ENCODE data around the gene ZNF343. TPM values are rescaled to one million over a fixed set of nuclear protein-coding genes. Genes with fewer than 3 reads are reported as not detected.
A peak's percentile ranks its signal among the peaks of the same experiment; 100 is the strongest.

The ZNF343 gene
- polyA plus RNA-seq, 1 donor from 2014 or later, result 14.3 TPM

DNA sequence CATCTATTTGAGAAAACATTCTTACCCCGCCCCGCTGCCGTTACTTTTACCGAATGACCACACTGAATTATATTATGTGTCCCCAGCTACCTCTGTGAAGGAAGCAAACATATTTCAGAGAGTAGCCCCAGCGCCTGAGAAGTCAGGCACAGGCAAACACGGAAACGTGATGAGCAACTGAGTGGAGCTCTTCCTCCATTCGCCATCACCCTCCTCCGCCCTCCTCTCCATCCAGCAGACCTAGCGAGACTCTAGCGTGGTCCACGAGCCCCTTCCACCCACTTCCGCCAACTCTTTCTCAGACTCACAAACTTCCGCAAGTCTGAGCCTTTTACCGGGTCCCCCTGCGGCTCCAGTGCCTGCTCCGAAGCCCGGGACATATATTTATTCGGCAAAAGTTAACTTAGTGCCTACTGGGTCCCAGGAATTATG is 38.7 kb downstream of the ZNF343 start:
- H3K27ac ChIP-seq (ENCODE audit: low read length), result peak overlapping the region; percentile 73
- peak overlapping the region; percentile 88 for H3K4me2 ChIP-seq (ENCODE audit: low read length)
- H3K79me2 ChIP-seq (replicated peaks; ENCODE audit: insufficient read depth, low read length), result peaks cover 32% of the 10 kb centered on the region
- no peaks in the 10 kb centered on the region for H3K27me3 ChIP-seq (ENCODE audit: insufficient read depth, low read depth, low read length)
- no peaks in the 10 kb centered on the region for H4K20me1 ChIP-seq (ENCODE audit: insufficient read depth)
- no peaks in the 10 kb centered on the region for H3K9me2 ChIP-seq (ENCODE audit: insufficient read depth, low read length)
- H3K9me3 ChIP-seq (ENCODE audit: low read length), result no peaks in the 10 kb centered on the region
- peak overlapping the region; percentile 86 for H3K4me3 ChIP-seq (ENCODE audit: low read length)
- H3F3A ChIP-seq (ENCODE audit: insufficient read depth, low read length, poor library complexity, severe bottlenecking), result no peaks in the 10 kb centered on the region
- H3K9ac ChIP-seq (ENCODE audit: low read length), result peak overlapping the region; percentile 75
- peaks cover 4% of the 10 kb centered on the region for H3K36me3 ChIP-seq (ENCODE audit: insufficient read depth, low read length)
- no peak for TF ChIP-seq TAF1 (IDR thresholded peaks at IDR 0.05; ENCODE audit: low read depth)
- TF ChIP-seq EZH2 (IDR thresholded peaks at IDR 0.05; ENCODE audit: borderline replicate concordance, insufficient read depth, low read length, poor library complexity, severe bottlenecking), result no peak
- TF ChIP-seq, protein P1, sequence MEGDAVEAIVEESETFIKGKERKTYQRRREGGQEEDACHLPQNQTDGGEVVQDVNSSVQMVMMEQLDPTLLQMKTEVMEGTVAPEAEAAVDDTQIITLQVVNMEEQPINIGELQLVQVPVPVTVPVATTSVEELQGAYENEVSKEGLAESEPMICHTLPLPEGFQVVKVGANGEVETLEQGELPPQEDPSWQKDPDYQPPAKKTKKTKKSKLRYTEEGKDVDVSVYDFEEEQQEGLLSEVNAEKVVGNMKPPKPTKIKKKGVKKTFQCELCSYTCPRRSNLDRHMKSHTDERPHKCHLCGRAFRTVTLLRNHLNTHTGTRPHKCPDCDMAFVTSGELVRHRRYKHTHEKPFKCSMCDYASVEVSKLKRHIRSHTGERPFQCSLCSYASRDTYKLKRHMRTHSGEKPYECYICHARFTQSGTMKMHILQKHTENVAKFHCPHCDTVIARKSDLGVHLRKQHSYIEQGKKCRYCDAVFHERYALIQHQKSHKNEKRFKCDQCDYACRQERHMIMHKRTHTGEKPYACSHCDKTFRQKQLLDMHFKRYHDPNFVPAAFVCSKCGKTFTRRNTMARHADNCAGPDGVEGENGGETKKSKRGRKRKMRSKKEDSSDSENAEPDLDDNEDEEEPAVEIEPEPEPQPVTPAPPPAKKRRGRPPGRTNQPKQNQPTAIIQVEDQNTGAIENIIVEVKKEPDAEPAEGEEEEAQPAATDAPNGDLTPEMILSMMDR (IDR thresholded peaks at IDR 0.05; ENCODE audit: poor library complexity, severe bottlenecking), result no peak
- no peak for TF ChIP-seq SMC3 (conservative IDR thresholded peaks at IDR 0.05; ENCODE audit: poor library complexity)
- TF ChIP-seq EP300 (conservative IDR thresholded peaks at IDR 0.05; ENCODE audit: poor library complexity, severe bottlenecking), result no peak
- TF ChIP-seq POLR2AphosphoS5 (IDR thresholded peaks at IDR 0.05), result no peak
- TF ChIP-seq RAD21 (conservative IDR thresholded peaks at IDR 0.05), result no peak
- TF ChIP-seq MXI1 (conservative IDR thresholded peaks at IDR 0.05; ENCODE audit: poor library complexity, severe bottlenecking), result no peak
- TF ChIP-seq, protein P2, sequence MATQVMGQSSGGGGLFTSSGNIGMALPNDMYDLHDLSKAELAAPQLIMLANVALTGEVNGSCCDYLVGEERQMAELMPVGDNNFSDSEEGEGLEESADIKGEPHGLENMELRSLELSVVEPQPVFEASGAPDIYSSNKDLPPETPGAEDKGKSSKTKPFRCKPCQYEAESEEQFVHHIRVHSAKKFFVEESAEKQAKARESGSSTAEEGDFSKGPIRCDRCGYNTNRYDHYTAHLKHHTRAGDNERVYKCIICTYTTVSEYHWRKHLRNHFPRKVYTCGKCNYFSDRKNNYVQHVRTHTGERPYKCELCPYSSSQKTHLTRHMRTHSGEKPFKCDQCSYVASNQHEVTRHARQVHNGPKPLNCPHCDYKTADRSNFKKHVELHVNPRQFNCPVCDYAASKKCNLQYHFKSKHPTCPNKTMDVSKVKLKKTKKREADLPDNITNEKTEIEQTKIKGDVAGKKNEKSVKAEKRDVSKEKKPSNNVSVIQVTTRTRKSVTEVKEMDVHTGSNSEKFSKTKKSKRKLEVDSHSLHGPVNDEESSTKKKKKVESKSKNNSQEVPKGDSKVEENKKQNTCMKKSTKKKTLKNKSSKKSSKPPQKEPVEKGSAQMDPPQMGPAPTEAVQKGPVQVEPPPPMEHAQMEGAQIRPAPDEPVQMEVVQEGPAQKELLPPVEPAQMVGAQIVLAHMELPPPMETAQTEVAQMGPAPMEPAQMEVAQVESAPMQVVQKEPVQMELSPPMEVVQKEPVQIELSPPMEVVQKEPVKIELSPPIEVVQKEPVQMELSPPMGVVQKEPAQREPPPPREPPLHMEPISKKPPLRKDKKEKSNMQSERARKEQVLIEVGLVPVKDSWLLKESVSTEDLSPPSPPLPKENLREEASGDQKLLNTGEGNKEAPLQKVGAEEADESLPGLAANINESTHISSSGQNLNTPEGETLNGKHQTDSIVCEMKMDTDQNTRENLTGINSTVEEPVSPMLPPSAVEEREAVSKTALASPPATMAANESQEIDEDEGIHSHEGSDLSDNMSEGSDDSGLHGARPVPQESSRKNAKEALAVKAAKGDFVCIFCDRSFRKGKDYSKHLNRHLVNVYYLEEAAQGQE (IDR thresholded peaks at IDR 0.05; ENCODE audit: borderline replicate concordance), result no peak
- peak overlapping the region; percentile 52 for H2AFZ ChIP-seq (ENCODE audit: low read depth, low read length)

DNA sequence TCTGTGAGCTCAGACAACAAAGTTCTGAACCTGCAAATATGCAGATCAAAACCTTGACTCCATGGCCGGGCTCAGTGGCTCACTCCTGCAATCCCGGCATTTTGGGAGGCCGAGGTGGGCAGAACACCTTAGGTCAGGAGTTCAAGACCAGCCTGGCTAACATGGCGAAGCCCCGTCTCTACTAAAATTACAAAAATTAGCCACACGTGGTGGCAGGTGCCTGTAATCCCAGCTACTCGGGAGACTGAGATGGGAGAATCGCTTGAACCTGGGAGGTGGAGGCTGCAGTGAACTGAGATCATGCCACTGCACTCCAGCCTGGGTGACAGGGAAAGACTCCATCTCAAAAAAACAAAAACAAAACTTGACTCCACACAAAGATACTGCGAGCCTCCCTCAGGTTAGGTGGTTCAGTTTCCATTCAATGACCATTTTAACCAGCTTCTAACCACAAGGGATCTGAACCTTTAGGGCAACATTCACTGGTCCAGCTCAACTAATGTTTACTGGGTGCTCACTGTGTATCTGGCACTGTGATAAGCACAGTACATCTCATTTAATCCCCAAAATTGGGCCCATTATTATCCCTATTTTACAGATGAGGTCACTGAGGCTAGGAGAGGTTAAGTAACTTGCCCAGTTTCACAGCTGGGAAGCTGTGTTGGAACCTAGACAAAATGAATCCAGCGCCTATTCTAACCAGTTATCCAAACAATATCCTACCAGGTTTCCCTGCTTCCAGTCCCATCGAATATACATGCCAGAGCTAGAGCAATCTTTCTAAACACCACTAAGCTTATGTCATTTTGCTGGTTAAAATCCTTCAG is 39.9 kb downstream of the ZNF343 start:
- Histone ChIP-seq H4K20me1 (ENCODE audit: insufficient read depth) (no peaks in the 10 kb centered on the region), H3K27me3 (ENCODE audit: insufficient read depth, low read depth, low read length) (no peaks in the 10 kb centered on the region), H3K9me2 (ENCODE audit: insufficient read depth, low read length) (no peaks in the 10 kb centered on the region), H3K9ac (ENCODE audit: low read length) (no peak overlapping the region), H3K36me3 (ENCODE audit: insufficient read depth, low read length) (peaks cover 8% of the 10 kb centered on the region), H2AFZ (ENCODE audit: low read depth, low read length) (no peak overlapping the region), H3K27ac (ENCODE audit: low read length) (no peak overlapping the region), H3K4me3 (ENCODE audit: low read length) (peak overlapping the region; percentile 86), H3K4me2 (ENCODE audit: low read length) (no peak overlapping the region), H3K79me2 (replicated peaks; ENCODE audit: insufficient read depth, low read length) (peaks cover 32% of the 10 kb centered on the region), H3F3A (ENCODE audit: insufficient read depth, low read length, poor library complexity, severe bottlenecking) (no peaks in the 10 kb centered on the region), H3K9me3 (ENCODE audit: low read length) (no peaks in the 10 kb centered on the region)
- TF ChIP-seq EZH2 (IDR thresholded peaks at IDR 0.05; ENCODE audit: borderline replicate concordance, insufficient read depth, low read length, poor library complexity, severe bottlenecking), result no peak
- no peak for TF ChIP-seq POLR2AphosphoS5 (IDR thresholded peaks at IDR 0.05)
- TF ChIP-seq MXI1 (conservative IDR thresholded peaks at IDR 0.05; ENCODE audit: poor library complexity, severe bottlenecking), result no peak
- no peak for TF ChIP-seq EP300 (conservative IDR thresholded peaks at IDR 0.05; ENCODE audit: poor library complexity, severe bottlenecking)
- TF ChIP-seq RAD21 (conservative IDR thresholded peaks at IDR 0.05), result no peak
- TF ChIP-seq TAF1 (IDR thresholded peaks at IDR 0.05; ENCODE audit: low read depth), result no peak
